Central memory CD4-positive, alpha-beta T cell (primary cell): ENCODE data around the gene BATF3.
"Not testable (repeated sequence)": the region's sequence is repeated elsewhere in the genome, so short reads cannot be mapped to it uniquely, and the experiment has no call there.

Experiments used
- DNase-seq: peaks from one replicate; pipeline ENCODE4 v3.0.0; 2022

The BATF3 gene

GRCh38 chr1:212652609-212653008 lies 47.0 kb downstream of the BATF3 start:
- DNase-seq: no peak

- DNase-seq: no peak
Measured at GRCh38 chr1:212651977-212652376, 47.7 kb downstream of the BATF3 start.

- DNase-seq: no peak
Measured at GRCh38 chr1:212651521-212651920, 48.1 kb downstream of the BATF3 start.

GRCh38 chr1:212650228-212650627 lies 49.4 kb downstream of the BATF3 start:
- no peak for DNase-seq

- no peak for DNase-seq
Measured at GRCh38 chr1:212649020-212649419, 50.6 kb downstream of the BATF3 start.

- DNase-seq: no peak
Measured at GRCh38 chr1:212648431-212648830, 51.2 kb downstream of the BATF3 start.

GRCh38 chr1:212647004-212647403 lies 52.6 kb downstream of the BATF3 start:
- DNase-seq: no peak

GRCh38 chr1:212646588-212646987 lies 53.1 kb downstream of the BATF3 start:
- no peak for DNase-seq

GRCh38 chr1:212645546-212646543 lies 53.8 kb downstream of the BATF3 start:
- DNase-seq: no peak

- DNase-seq: no peak
Measured at GRCh38 chr1:212644866-212645545, 54.6 kb downstream of the BATF3 start.

- DNase-seq: no peak
Measured at GRCh38 chr1:212643877-212644276, 55.8 kb downstream of the BATF3 start.

GRCh38 chr1:212641956-212642355 lies 57.7 kb downstream of the BATF3 start:
- DNase-seq: no peak

GRCh38 chr1:212640223-212640878 lies 59.3 kb downstream of the BATF3 start:
- DNase-seq: no peak

GRCh38 chr1:212639524-212639923 lies 60.1 kb downstream of the BATF3 start:
- not testable (repeated sequence) for DNase-seq

- no peak for DNase-seq
Measured at GRCh38 chr1:212638492-212639151, 61.0 kb downstream of the BATF3 start.

GRCh38 chr1:212637902-212638301 lies 61.7 kb downstream of the BATF3 start:
- DNase-seq: no peak
